HG02610 (cell line): ENCODE measurements around the gene RAC2.
"Not testable (repeated sequence)": the region's sequence is repeated elsewhere in the genome, so short reads cannot be mapped to it uniquely, and the experiment has no call there.

Experiments
- ATAC-seq: cut with Tn5 transposase; IDR thresholded peaks from one replicate; pipeline ENCODE4 v1.9.1; 2021; ENCODE audit warnings: mild to moderate bottlenecking, moderate library complexity; ENCODE audit not compliant: unreplicated experiment

The RAC2 gene

DNA sequence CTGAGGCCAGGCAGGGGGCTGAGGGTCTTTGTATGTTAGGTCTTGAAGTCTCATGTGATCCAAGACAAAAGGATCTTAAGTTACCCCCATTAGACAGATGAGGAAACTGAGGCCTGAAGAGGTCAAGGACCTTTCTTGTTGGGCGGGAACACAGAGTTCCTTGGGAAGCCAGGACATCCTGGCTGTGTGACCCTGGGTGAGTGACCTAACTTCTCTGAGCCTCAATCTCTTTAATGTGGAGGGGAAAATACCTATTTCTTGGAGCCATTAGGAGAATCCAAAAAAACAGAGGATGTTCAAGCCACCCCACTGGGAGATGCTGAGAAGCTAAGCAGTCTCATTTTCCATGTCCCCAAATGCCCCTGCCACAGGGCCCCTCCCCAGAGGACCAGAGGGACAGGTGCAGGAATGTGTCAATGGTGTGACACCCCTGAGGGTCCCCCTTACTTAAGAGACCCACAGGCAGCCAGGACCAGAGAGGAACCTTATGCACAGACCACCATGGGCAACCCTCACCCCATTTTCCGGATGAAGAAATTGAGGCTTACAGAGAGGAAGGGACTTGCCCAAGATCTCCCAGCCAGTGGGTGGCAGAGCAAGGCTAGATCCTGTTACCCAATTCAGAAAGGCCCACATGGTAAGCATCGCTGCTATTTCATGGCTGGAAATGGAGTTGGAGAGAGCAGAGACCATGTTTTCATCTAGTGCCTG lies 8.0 kb downstream of the RAC2 start:
- ATAC-seq, result no peak

DNA sequence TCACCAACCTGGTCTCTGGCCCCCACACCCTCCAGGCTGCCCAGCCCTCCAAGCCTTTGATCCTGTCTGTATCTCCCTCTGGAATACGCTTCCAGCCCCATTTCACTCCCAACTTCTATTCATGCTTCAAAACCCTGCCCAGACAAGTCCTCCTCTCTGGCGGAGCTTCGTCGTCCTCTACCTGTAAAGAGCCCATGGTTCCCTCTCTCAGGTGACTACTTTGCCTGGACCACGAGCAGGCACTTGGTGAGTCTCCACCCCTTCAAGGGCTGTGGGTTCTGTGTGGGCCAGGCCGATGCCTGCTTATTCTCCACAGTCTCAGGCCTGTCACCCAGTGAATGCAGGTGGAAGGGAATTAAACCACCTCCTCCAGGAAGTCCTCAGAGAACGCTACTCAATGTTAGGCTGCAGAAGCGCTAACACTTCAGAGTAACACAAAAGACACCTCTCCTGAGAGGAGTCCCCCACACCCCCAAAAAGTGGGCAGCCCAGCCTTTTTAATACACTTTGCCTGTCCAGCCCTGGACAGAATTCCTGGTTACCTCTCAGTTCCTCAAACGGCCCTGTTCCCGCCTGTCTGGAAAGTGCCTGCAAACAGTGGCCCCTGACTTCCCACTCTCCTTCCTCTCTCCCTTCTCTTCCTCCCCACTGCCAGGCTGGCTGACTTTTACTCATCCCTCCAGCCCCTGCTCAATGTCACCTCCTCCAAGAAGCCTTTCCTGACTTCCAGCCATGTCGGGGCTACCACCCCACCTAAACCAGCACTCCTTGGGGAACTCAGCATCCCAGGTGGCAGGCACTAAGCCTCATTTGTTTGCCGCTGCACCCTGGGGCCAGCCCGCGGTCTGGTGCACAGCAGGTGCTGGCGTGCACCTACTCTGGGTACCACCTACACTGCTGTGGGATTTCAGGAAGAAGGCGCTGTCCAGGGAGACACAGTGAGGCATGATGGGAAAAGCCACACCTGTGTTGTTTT lies 9.0 kb downstream of the RAC2 start:
- no peak for ATAC-seq

DNA sequence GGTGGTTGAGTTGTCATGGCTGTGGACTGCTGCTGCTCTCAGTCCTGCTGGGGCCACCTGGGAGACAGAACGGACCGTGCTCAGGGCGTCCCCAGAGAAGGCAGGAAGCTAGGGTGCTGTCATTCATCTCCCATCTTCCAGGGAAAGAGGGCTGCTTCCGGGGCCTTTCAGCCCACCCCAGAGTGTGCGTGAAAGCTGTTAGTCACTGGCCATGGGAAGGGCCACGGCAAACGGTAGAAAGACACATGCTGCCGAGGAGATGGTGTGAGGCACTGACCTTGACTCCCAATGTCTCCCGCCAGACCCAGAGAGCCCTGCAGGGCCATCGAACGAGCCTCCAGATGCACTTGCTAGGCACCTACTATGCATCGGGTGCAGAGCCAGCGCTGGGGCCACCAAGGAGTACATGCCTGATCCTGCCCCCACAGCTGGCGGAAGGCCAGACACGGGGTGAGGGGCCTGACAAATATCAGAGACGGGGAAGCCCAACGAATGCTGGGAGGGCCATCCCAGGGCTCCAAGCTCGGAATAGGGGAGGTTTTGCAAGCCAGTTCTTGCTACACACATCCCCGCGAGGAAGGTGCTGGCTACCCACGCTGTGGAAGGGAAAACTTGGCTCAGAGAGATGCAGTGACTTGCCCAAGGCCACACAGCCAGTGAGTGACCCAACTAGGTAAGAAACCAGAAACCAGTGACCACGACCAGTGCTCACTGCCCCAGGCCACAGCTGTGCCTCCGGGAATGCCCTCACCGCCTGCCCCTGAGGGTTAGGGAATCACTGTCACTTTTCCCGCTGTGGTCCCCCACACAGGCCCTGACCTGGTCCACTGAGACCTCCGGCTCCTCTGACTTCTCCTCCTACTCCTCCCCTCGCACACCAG lies 10.1 kb downstream of the RAC2 start:
- ATAC-seq, result no peak

DNA sequence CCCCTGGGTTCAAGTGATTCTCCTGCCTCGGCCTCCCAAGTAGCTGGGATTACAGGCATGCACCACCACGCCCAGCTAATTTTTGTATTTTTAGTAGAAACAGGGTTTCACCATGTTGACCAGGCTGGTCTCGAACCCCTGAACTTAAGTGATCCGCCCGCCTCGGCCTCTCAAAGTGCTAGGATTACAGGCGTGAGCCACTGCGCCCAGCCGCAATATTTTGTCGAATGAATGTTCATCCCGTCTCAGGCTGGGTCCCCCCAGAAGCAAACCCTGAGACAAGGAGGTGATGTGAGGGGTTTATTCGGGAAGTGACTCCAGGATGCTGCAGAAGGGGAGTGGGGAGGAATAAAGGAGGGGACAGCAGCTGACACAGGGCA lies 10.7 kb downstream of the RAC2 start:
- ATAC-seq, result not testable (repeated sequence)

DNA sequence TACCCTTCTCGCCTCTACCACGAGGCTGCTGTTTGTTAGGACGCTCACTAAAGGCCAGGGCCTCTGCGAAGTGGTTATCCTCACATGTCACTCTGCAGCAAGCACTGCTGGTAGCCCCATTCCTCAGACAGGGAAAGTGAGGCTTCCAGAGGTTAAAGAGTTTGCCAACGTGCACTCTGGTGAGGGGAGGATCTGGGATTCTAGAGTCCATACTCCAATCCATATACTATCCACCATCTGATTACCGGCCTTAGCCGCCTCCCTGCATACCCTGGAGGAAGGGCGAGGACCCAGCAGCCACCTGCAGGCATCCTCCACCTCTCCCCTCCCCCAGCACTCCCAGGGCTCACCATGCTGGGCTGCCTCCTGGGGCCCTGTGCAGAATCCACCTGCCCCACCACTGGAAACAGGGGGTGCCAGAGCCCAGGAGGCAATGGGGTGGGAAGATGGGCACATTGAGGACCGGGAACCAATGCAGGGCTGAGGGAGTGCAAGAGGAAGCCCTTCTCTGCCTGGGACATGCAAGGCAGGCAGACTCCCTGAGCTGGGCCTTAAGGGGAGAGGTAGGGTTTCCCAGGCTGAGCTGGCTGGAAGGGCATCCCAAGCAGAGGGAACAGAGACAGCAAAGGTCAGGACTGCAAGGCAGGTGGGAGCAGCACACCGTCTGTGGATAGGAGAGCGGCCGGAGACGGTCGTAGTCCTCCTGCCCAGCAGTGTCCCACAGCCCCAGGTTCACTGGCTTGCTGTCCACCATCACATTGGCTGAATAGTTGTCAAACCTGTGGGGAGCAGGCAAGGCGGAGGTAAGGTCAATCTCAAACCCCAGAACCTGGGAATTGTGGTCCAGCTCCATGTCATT lies 11.7 kb downstream of the RAC2 start:
- no peak for ATAC-seq

DNA sequence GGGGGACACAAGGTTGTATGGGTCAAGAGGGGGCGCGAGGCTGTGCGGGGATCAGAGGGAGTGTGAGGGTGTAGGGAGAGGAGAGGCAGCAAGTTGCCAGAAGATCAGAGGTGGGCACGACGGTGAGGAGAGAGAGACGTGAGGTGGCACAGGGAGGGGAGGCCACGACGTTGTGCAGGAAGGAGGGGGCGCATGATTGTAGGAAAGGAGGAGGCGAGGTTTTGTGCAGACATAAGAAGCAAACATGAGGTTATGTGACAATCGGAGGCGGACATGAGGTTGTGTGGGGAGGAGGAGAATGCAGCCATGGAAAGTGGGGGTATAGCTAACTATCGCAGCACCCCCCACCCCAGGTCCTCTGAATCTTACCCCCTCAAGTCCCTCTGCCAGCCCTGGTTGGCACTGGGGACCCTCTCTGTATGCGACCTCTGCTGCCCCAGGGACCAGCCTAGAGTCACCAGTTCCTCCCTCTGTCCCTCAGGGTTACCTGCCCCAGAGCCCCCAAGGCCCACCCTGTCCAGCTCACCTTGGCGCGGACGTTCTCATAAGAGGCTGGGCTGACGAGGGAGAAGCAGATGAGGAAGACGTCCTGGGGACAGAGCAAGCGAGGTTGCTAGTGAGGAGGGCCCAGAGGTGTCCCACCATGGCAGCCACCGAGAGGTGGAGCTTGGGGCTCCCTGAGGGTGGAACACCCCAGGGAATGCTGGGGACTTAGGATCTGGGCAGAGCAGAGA lies 12.5 kb downstream of the RAC2 start:
- ATAC-seq, result no peak

DNA sequence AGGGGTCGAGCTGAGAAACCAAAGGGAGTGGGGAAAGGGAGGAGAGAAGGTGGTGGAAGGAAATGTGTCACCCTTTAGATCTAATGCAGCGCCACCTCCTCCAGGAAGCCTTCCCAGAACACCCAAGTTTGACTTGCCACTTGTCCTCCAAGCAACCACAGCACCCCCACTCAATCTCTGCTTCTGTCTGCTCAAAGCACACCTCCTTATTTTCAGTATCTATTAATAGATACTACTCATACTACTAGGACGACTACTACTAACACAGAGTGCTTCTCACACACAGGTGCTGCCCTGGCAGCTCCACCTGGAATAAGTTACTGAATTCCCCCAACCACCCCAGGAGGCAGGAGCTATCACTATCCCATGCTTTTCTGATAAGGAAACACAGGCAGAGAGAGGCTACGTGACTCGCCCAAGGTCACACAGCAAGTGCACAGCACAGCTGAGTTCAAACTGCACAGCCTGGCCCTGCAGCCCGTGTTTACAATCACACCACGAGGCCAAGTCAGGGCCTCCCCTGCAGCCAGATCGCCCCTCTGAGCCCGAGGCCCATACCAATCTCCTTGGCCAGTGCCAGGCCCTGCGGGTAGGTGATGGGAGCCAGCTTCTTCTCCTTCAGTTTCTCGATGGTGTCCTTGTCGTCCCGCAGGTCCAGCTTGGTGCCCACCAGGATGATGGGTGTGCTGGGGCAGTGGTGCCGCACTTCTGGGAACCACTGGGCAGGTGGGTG lies 13.2 kb downstream of the RAC2 start:
- ATAC-seq, result no peak

DNA sequence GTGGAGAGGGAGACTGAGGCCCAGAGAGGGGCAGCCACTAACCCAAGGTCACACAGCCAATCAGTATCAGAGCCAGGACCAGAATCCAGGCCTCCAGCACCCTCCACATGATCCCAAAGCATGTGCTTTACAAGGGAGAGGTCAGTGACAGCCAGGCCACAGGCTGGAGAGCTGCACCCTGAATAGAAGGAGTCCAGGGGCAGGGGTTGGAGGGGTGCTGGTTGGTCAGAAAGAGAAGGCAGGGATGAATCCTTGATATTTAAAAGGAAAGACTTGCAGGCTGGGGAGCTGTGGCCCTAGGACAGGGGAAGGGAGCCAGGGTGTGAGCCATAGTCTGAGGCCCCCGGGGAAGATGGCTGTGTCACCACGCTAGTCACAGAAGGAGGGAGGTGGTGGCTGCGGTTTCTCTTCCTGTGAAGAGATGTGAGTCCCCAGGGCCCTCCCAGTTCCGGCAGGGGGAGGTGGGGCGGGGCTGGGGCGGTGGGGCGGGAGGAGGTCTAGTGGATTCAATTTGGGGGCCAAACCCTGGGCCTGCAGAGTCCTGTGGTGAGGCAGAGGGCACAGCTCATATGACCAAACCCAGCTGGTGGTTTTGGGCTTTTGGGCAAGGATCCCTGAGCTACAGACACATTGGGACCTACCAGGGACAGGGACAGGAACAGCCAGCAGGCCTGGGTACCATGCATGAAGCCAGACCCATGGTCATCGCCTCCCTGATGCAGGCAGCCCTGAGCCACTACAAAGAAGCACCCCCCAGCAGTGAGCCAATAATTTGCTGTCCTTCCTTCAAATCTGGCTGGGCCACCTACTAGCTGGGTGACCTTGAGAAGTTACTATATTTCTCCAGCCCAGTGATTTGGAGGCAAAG lies 14.0 kb downstream of the RAC2 start:
- ATAC-seq, result peak; percentile 60

DNA sequence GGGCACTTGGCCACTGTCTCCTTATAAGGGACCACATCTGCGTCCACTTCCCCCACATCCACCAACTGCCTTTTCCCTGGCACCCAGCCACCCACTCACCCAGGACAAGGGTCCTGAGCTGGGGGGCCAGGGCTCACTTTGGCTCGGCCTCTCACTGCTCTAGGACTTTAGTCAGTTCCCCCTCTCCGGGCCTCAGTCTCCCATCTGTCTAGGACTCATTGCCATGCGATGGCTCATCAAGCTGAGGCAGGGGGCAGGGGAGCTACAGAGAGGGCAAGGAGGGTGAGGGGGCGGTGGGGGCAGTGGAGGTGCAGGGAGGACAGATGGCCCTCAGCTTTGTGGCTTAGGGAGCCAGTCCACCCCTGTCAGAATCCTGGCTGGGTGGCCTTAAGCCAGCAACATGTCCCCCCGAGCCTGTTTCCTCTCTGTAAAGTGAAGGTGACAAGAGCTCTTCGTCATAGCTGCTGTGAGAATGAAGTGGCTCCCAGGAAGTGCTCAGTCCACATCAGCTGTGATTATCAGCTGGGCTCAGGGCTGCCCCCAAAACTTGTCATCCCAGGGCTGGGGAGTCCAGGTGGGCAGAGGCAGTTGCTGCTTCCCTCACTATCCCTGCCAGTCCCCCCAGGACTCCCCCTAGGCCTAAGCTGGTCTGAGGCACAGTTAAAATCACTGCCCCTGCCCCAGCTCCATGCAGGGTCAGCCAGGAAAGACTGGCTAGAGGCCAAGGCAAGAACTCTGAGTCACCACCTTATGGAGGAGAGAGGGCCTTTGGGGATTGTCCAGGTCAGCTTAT lies 14.9 kb downstream of the RAC2 start:
- ATAC-seq, result no peak

DNA sequence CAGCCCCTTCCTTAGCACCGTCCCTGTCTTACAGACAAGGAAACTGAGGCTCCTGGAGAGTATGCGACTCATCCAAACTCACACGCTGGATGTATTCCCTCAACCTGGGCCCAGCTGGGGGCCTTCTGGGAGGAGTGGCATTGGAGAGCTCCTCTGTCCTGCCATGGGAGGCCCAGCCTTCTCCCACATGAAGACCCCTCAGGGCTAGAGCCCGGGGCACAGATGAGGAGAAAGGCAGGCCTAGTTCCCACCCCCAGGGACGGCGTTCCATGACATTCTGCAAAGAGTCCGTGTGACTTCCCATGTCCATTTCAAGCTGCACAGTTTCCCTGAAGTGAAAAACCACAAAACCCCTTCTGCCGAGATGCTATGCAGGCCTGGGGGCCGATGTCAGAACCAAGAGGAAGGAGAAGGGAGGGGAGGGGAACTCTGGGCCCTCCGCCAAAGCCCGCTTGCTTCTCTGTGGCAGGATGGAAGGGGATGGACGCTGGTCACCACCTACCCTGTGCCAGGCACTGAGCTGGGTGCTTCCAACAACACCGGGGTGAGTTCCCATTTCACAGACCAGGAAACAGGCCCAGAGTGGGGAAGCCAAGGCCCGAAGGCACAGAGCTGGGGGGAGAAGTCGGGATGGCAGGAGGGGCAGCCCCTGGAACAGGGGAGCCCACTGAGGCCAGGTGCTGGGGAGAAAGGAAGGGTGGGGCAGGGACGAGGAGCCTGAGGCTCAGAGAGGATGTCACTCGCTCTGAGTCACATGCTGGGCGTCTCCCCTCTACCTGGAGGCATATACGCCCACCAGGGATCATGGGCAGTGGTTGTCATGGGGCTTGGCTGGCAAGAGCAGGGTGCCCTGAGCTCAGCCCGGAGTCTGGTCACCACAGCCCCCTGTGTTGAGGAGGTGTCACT lies 15.7 kb downstream of the RAC2 start:
- no peak for ATAC-seq

DNA sequence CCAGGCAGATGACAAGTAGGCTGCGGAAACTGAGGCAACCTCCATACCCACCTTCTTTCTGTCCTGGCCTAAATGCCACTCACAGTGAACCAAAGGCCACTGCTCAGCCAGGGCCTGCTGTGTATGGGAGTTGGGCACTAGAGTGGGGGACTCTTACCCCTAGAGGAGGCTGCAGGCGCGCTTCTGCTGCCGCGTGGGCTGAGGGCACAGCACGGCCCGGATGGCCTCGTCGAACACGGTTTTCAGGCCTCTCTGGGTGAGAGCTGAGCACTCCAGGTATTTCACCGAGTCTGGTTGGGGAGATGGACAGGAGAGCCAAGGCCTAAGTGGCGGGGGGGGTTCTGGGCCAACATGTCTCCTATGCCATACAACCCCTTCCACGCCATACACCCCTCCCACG lies 17.6 kb downstream of the RAC2 start:
- ATAC-seq, result no peak

DNA sequence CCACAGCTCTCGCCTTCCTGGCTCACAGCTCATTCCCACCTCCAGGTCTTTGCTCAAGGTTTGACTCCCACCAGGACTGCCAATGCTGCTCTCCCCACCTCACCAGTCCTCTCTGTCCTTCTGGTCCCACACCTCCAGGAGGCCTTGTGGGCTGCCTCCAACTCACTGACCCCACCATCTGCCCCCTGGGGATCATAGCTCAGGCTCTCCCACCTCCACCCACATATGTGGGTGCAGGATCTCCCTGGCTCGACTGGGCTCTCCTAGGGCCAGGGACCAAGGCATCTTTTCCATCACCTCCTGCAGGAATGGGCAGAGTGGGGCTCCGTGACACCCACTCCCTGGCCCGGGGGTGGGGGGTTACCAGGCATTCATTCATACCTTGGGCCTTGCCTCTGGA lies 18.0 kb downstream of the RAC2 start:
- ATAC-seq, result no peak

DNA sequence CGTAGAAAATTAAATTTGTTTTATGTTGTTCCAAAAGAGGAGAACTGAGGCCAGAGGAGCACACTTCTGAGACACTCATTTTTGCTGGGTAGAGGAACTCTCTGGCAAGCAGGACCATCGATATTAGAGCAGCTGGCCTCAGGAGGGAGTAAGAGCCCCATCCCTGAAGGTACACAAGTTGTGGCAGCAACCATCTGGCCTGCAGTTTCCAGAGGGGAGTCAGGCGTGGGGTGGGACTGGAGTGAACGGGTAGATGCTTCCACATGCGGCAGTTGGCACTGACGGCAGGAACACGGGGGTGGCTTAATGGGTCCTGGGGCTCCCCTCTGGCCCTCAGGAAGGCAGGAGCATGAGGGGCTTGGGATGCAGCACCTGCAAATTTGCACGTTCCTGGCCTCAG lies 18.6 kb downstream of the RAC2 start:
- ATAC-seq, result no peak

DNA sequence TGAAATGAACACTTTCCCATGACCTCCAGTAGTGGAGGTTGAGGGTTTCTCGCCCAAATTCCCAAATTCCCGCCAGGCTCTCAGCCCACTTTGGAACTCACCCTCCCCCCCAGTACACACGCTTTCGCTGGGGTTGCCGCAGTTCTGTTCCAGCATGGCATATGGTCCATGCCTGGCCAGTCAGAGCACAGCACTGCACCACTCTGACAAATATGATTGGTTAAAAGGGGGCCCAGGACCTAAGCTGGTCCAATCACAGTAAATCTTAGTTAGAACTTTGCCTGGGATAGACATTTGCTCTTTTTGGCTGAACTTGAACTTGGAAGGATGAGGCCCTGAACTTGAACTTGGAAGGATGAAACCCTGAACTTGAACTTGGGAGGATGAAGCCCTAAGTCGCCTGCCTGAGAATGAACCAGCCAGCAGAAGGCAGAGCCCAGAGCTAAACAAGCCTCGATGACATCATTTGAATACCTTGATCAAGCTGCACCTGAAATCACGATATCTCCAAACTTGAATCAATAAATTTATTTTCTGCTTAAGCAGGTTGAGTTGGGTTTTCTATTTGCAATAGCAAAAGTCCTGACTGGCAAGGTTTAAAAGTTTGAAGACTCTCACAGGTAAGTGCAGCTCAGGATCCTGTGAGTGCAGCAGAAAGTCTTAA lies 19.2 kb downstream of the RAC2 start:
- ATAC-seq, result no peak

DNA sequence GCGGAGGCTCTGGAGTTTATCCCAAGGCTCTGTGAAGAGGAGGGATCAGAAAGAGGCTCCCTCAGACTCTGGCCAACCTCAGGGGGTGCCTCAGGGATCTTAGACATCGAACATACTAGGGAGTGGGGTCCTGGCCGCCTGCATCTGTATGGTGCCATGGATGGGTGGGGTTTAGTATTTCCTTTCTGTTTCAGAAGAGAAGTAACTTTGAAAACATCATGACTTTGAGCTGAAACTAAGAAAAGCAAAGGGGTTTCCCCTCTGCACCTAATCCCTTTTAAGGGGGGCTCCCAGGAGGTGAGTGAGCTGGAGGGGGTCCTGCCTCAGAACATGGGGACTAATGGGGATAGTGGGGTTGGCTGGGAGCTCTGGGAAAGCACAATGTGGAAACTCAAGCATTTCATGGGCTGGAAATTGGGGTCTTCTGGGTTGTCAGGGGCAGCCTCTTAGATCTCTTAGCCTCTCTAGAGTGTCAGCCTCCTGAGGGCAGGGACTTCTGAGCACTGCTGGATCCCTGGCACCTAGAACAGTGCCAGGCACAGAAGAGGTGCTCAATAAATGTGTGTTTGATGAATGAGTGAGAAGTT lies 20.0 kb downstream of the RAC2 start:
- no peak for ATAC-seq
